GM18498 (cell line): ENCODE results near the gene B4GALT1.

Source experiments
- ATAC-seq: cut with Tn5 transposase; IDR thresholded peaks from one replicate; pipeline ENCODE4 v1.9.1; 2021; ENCODE audit warnings: mild to moderate bottlenecking, moderate library complexity; ENCODE audit not compliant: unreplicated experiment

Gene B4GALT1

GRCh38 chr9:33125871-33126823 lies 41.0 kb downstream of the B4GALT1 start:
- no peak for ATAC-seq

GRCh38 chr9:33125461-33125860 lies 41.7 kb downstream of the B4GALT1 start:
- no peak for ATAC-seq

GRCh38 chr9:33124751-33125381 lies 42.3 kb downstream of the B4GALT1 start:
- peak; percentile 42 for ATAC-seq

- no peak for ATAC-seq
Measured at GRCh38 chr9:33124046-33124445, 43.1 kb downstream of the B4GALT1 start.

- ATAC-seq, result no peak
Measured at GRCh38 chr9:33123407-33124031, 43.6 kb downstream of the B4GALT1 start.

GRCh38 chr9:33120620-33121019 lies 46.5 kb downstream of the B4GALT1 start:
- no peak for ATAC-seq

- no peak for ATAC-seq
Measured at GRCh38 chr9:33117796-33118195, 49.3 kb downstream of the B4GALT1 start.

GRCh38 chr9:33117306-33117705 lies 49.8 kb downstream of the B4GALT1 start:
- no peak for ATAC-seq

GRCh38 chr9:33116860-33117259 lies 50.3 kb downstream of the B4GALT1 start:
- peak; percentile 74 for ATAC-seq

- ATAC-seq, result no peak
Measured at GRCh38 chr9:33114746-33115145, 52.4 kb downstream of the B4GALT1 start.

GRCh38 chr9:33113799-33114547 lies 53.2 kb downstream of the B4GALT1 start:
- no peak for ATAC-seq

- ATAC-seq, result no peak
Measured at GRCh38 chr9:33112094-33112493, 55.0 kb downstream of the B4GALT1 start.

GRCh38 chr9:33111631-33112030 lies 55.5 kb downstream of the B4GALT1 start:
- no peak for ATAC-seq

GRCh38 chr9:33110686-33111085 lies 56.5 kb downstream of the B4GALT1 start:
- no peak for ATAC-seq

- ATAC-seq, result no peak
Measured at GRCh38 chr9:33109850-33110595, 57.1 kb downstream of the B4GALT1 start.

- no peak for ATAC-seq
Measured at GRCh38 chr9:33109097-33109496, 58.0 kb downstream of the B4GALT1 start.

- no peak for ATAC-seq
Measured at GRCh38 chr9:33108472-33108871, 58.7 kb downstream of the B4GALT1 start.

GRCh38 chr9:33107762-33108161 lies 59.4 kb downstream of the B4GALT1 start:
- ATAC-seq, result no peak

- no peak for ATAC-seq
Measured at GRCh38 chr9:33106827-33107621, 60.1 kb downstream of the B4GALT1 start.
